Measurements from ENCODE around the gene AQP6.
A peak's percentile ranks its signal among the peaks of the same experiment; 100 is the strongest.
"Not testable (repeated sequence)": the region's sequence is repeated elsewhere in the genome, so short reads cannot be mapped to it uniquely, and the experiment has no call there.

The AQP6 gene

DNA sequence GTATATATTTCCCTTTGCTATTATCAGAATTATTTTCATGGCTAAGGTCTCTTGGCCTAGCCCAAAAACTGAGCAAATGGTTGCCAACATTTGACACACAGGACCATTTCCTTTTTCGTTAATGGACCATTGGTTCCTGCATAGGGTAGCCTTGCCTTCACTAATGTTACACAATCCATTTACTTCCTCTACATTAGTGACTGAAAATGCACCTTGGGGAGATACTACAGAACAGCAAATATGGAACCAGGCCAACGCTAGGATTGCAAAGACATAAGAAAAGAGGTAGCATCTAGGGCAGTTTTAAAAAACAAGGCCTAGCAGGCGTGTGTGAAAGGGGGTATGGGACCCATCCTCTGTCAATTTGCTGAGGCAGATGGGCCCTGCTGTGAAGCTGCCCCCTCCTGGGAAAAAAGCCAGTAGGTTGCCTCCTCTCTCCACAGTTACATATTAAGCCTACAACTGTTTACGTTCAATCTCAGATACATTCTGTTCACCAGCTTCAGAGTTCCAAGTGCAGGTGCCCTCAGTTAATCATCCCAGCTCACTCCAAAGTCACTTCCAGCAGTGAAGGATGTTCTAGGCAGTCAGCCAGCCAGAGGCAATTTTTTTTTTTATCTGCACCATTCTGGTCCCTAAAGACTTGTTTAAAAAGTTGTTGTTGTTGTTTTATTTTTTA is 15.0 kb downstream of the AQP6 start:
- Histone ChIP-seq H3K9me3 (replicated peaks in 1 of 11) (no peaks in the 10 kb centered on the region; a peak in 1 of 22 replicates), H3K27me3 (no peaks in the 10 kb centered on the region), H4K20me1 (no peaks in the 10 kb centered on the region), H3K4me2 (peak overlapping the region in 9 of 11 experiments; percentile 2 to 94 (median 64); a peak in 16 of 22 replicates), H3K9ac (no peak overlapping the region), H3K4me3 (no peak overlapping the region), H3K36me3 (peaks cover 14 to 86% (median 80%) of the 10 kb centered on the region in 11 experiments), H3K27ac (peak overlapping the region in 3 of 11 experiments; percentile 29 to 48 (median 31); a peak in 4 of 22 replicates), H3K4me1 (peaks cover 0 to 89% (median 60%) of the 10 kb centered on the region in 10 experiments; a peak in 18 of 20 replicates)
- TF ChIP-seq Cebpa-rat (IDR thresholded peaks at IDR 0.05) = peak in 3 of 11 experiments; percentile 32 to 49 (median 49); a peak in 5 of 22 replicates

DNA sequence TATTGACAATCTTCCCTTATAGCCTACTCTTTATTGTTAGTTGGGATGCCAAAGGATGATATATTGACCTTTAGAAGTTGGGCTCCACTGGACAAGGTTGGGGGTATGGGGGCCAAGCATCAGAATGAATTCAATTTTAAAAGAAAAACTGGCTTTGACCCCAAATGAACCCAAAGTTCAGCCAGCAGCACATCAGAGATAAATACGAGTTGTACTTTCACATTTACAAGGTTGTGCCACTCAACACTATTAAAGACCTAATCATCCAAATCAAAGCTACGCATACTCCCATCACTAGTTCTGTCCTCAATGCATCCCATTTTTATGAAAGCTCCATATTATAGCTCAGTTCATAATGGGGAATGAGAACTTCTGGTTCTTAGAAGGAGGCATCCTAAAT is 16.7 kb downstream of the AQP6 start:
- H3K4me1 ChIP-seq = peaks cover 0 to 73% (median 44%) of the 10 kb centered on the region in 10 experiments; a peak in 16 of 20 replicates
- H3K9me3 ChIP-seq (replicated peaks in 1 of 11); H4K20me1 ChIP-seq; H3K4me3 ChIP-seq; H3K9ac ChIP-seq; H3K27me3 ChIP-seq: not testable (repeated sequence)
- peak overlapping the region in 4 of 11 experiments; percentile 43 to 94 (median 60); a peak in 6 of 22 replicates for H3K4me2 ChIP-seq
- H3K27ac ChIP-seq = 0 out of 22 replicates have a peak overlapping the region, but pooled peaks of 1 of the 11 experiments have one; percentile 55
- H3K36me3 ChIP-seq = peaks cover 30 to 100% (median 96%) of the 10 kb centered on the region in 11 experiments

DNA sequence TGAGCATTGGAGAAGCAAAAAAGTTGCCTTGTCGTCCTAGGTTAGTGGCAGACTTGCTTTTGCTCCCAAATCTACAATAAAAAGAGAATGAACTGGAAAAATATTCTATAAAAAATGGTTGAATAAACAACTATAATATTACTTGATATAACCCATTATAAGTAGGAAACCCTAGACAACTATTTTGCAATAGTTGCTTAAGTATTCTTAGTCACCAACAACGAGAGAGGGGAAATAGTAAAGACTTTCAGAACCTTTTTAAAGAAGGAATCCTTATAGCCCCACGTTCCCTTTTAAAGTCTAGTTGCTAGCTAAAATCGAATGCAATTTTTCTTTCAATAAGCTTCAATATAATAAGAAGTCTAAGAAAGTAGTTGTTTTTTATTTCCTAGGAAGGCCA is 17.5 kb downstream of the AQP6 start:
- H3K9ac ChIP-seq = 0 out of 22 replicates have a peak overlapping the region, but pooled peaks of 1 of the 11 experiments have one; percentile 27
- peak overlapping the region in 3 of 11 experiments; percentile 22 to 55 (median 35); a peak in 4 of 22 replicates for H3K27ac ChIP-seq
- no peak for TF ChIP-seq Cebpa-rat (IDR thresholded peaks at IDR 0.05)

DNA sequence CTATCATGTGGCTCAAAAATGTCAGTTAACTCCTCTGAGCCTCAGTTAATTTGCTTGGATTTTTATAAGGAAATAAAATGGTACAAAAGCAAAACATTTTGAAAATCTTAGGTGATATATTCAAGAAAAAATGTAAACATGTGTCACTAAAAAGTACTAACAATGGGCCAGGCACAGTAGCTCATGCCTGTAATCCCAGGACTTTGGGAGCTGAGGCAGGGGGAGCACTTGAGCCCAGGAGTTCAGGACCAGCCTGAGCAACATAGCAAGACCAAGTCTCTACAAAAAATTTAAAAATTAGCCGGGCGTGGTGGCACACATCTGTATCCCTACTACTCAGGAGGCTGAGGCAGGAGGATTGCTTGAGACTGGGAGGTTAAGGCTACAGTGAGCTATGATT is 25.7 kb downstream of the AQP6 start:
- no peaks in the 10 kb centered on the region for H3K4me1 ChIP-seq
- H3K9ac ChIP-seq = no peak overlapping the region
- H4K20me1 ChIP-seq = peaks cover 0 to 3% (median 0%) of the 10 kb centered on the region in 11 experiments; a peak in 1 of 22 replicates
- H3K36me3 ChIP-seq = peaks cover 80 to 100% (median 99%) of the 10 kb centered on the region in 11 experiments
- H3K4me2 ChIP-seq = no peak overlapping the region
- H3K9me3 ChIP-seq (replicated peaks in 1 of 11) = no peaks in the 10 kb centered on the region
- TF ChIP-seq Cebpa-rat (IDR thresholded peaks at IDR 0.05) = no peak
- H3K27me3 ChIP-seq = no peaks in the 10 kb centered on the region
- H3K4me3 ChIP-seq = no peak overlapping the region
- H3K27ac ChIP-seq = no peak overlapping the region

More for the DNA sequence above, 17.5 kb downstream of the AQP6 start:
- Histone ChIP-seq H3K27me3 (no peaks in the 10 kb centered on the region), H3K4me2 (peak overlapping the region in 4 of 11 experiments; percentile 43 to 94 (median 60); a peak in 8 of 22 replicates), H3K4me3 (no peak overlapping the region), H4K20me1 (no peaks in the 10 kb centered on the region), H3K9me3 (replicated peaks in 1 of 11) (no peaks in the 10 kb centered on the region; a peak in 1 of 22 replicates), H3K36me3 (peaks cover 39 to 100% (median 96%) of the 10 kb centered on the region in 11 experiments), H3K4me1 (peaks cover 0 to 64% (median 37%) of the 10 kb centered on the region in 10 experiments; a peak in 15 of 20 replicates)

DNA sequence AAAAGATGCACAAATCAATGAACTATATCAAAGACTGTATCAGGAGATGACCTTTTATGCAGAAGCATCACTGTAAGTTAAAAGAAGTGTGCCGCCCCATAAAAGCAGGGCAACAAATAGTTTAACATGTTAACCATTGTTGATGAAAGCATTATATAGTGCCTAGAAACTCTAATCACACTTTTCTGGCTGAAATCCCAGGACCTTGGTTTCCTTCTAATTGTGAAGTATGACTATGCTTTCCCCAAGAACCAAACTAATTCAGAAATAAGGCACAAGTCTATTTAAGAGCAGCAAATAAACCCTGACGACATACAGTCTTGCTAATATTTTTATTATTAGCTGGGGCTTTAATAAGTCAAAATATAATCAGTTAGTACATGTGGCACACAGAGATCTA is 30.8 kb downstream of the AQP6 start:
- Histone ChIP-seq H3K9ac (no peak overlapping the region), H3K36me3 (peaks cover 50 to 99% (median 88%) of the 10 kb centered on the region in 11 experiments), H3K27ac (no peak overlapping the region), H3K4me2 (no peak overlapping the region), H4K20me1 (peaks cover 0 to 29% (median 20%) of the 10 kb centered on the region in 11 experiments; a peak in 14 of 22 replicates), H3K4me3 (no peak overlapping the region), H3K9me3 (replicated peaks in 1 of 11) (no peaks in the 10 kb centered on the region), H3K27me3 (no peaks in the 10 kb centered on the region), H3K4me1 (peaks cover 6 to 25% (median 23%) of the 10 kb centered on the region in 10 experiments; a peak in 19 of 20 replicates)
- TF ChIP-seq Cebpa-rat (IDR thresholded peaks at IDR 0.05) = no peak

DNA sequence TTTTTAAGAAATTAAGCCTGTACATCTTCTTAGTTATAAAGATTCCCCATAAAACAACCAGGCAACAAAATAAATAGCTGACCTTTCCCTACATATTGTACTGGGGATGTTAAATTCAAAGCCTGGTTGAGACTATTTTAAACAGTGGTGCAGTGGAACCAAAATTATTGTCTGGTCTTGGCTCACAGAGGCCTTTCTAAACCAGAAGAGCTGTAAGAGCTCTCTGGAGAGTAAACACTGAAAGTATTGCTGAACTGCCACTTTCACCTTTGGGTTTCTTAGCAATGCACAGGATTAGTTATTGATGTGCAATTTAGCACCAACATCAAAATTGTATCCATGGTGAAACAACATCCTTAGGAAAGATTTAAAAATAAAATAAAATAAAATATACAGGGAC is 31.9 kb downstream of the AQP6 start:
- H3K9ac ChIP-seq = no peak overlapping the region
- H3K27me3 ChIP-seq = no peaks in the 10 kb centered on the region
- no peak for TF ChIP-seq Cebpa-rat (IDR thresholded peaks at IDR 0.05)
- H3K9me3 ChIP-seq (replicated peaks in 1 of 11) = no peaks in the 10 kb centered on the region
- H3K4me1 ChIP-seq = peaks cover 6 to 29% (median 24%) of the 10 kb centered on the region in 10 experiments; a peak in 19 of 20 replicates
- H3K27ac ChIP-seq = no peak overlapping the region
- H3K36me3 ChIP-seq = peaks cover 39 to 99% (median 87%) of the 10 kb centered on the region in 11 experiments
- peaks cover 0 to 37% (median 23%) of the 10 kb centered on the region in 11 experiments; a peak in 14 of 22 replicates for H4K20me1 ChIP-seq
- no peak overlapping the region for H3K4me3 ChIP-seq
- H3K4me2 ChIP-seq = no peak overlapping the region

DNA sequence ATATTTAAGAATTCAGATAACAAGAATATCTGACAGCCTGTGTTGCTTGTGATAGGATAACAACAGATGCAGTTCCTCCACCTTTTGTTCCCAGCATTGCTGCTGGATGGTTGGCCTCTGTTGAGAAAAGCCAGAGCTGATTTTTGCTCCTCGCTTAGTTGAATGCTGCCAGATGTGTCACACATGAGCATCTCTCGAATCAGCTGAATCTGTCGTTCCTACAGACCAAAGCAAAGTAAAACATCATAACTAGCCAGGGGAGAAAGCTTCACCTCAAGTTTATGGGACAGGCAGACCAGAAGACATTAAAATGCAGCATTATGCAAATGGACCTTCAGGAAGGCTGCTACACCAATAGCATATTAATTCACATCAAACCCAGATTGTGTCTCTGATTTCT is 32.4 kb downstream of the AQP6 start:
- no peak for TF ChIP-seq Cebpa-rat (IDR thresholded peaks at IDR 0.05)
- H3K4me1 ChIP-seq = peaks cover 6 to 29% (median 24%) of the 10 kb centered on the region in 10 experiments; a peak in 19 of 20 replicates
- no peak overlapping the region for H3K9ac ChIP-seq
- no peak overlapping the region for H3K27ac ChIP-seq
- H3K27me3 ChIP-seq = no peaks in the 10 kb centered on the region
- peaks cover 38 to 99% (median 87%) of the 10 kb centered on the region in 11 experiments for H3K36me3 ChIP-seq
- no peak overlapping the region for H3K4me3 ChIP-seq
- no peak overlapping the region for H3K4me2 ChIP-seq
- no peaks in the 10 kb centered on the region for H3K9me3 ChIP-seq (replicated peaks in 1 of 11)
- H4K20me1 ChIP-seq = peaks cover 0 to 37% (median 24%) of the 10 kb centered on the region in 11 experiments; a peak in 14 of 22 replicates

DNA sequence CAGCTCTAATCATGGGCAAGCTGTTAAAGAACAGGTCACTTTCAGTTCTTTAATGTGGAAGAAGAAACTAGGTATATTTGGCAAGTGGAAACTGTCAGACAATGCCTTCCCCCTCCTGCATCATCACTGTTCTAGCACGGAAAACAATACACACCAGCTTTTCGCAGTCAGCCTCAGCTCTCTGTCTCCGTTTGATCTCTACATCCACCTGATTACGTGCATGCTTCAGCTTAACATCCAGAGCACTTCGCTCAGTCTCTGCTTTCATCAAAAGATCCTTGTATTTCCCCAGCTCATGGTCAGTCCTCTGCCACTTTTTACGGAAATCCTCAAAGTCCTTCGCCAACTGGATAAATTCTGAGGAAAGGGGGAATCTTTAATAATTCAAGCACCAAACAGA is 33.5 kb downstream of the AQP6 start:
- Histone ChIP-seq H3K4me3 (no peak overlapping the region), H3K4me1 (peaks cover 6 to 29% (median 24%) of the 10 kb centered on the region in 10 experiments; a peak in 19 of 20 replicates), H3K27me3 (no peaks in the 10 kb centered on the region), H3K9me3 (replicated peaks in 1 of 11) (no peaks in the 10 kb centered on the region), H3K36me3 (peaks cover 27 to 99% (median 87%) of the 10 kb centered on the region in 11 experiments), H3K9ac (no peak overlapping the region), H3K27ac (no peak overlapping the region), H3K4me2 (peak overlapping the region in 5 of 11 experiments; percentile 26 to 69 (median 40); a peak in 5 of 22 replicates), H4K20me1 (peaks cover 0 to 37% (median 24%) of the 10 kb centered on the region in 11 experiments; a peak in 14 of 22 replicates)
- no peak for TF ChIP-seq Cebpa-rat (IDR thresholded peaks at IDR 0.05)

Measured in BLaER1 treated with 17β-estradiol and CSF1 and Interleukin-3, amounts not matched to agents 10 nM and 100 nM (cell line).